Measurements from ENCODE around the gene RBM17. TPM values are rescaled to one million over a fixed set of nuclear protein-coding genes. Genes with fewer than 3 reads are reported as not detected.

RBM17 gene
- total RNA-seq, 2 donors from 2014 or later: 54.5 to 57.0 TPM

- Histone ChIP-seq H3K4me1 (peaks cover 4% of the 10 kb centered on the region), H3K27ac (no peak overlapping the region), H3K36me3 (replicated peaks in 1 of 2; ENCODE audit: insufficient read depth in 1 of 2, low read depth in 2 of 2) (no peaks in the 10 kb centered on the region), H3K9me3 (no peaks in the 10 kb centered on the region), H3K27me3 (no peaks in the 10 kb centered on the region), H3K4me3 (no peak overlapping the region)
- no peak for ATAC-seq
- WGBS, 2 donors: 77 to 81% methylated on average over 22 of the region's 22 CpGs
- TF ChIP-seq POLR2A (IDR thresholded peaks at IDR 0.05): no peak
- TF ChIP-seq CTCF (IDR thresholded peaks at IDR 0.05): no peak
- intact Hi-C loops (cut with DNase I): no loop called here
- no peak for DNase-seq
Measured at GRCh38 chr10:6133331-6134098, 44.7 kb downstream of the RBM17 start.

GRCh38 chr10:6134099-6134823 is 45.4 kb downstream of the RBM17 start:
- H3K27ac ChIP-seq: no peak overlapping the region
- H3K4me1 ChIP-seq: no peaks in the 10 kb centered on the region
- DNase-seq (no peak), ATAC-seq (no peak)
- no peaks in the 10 kb centered on the region for H3K36me3 ChIP-seq (replicated peaks in 1 of 2; ENCODE audit: insufficient read depth in 1 of 2, low read depth in 2 of 2)
- TF ChIP-seq CTCF (IDR thresholded peaks at IDR 0.05) (no peak), POLR2A (IDR thresholded peaks at IDR 0.05) (no peak)
- 77% methylated on average over 16 to 18 of the region's 18 CpGs for WGBS, 2 donors
- no peaks in the 10 kb centered on the region for H3K27me3 ChIP-seq
- intact Hi-C loops (cut with DNase I): no loop called here
- no peak overlapping the region for H3K4me3 ChIP-seq
- H3K9me3 ChIP-seq: no peaks in the 10 kb centered on the region

- no peak for TF ChIP-seq CTCF (IDR thresholded peaks at IDR 0.05)
- TF ChIP-seq POLR2A (IDR thresholded peaks at IDR 0.05): no peak
- Histone ChIP-seq H3K4me1 (no peaks in the 10 kb centered on the region), H3K27me3 (no peaks in the 10 kb centered on the region), H3K9me3 (no peaks in the 10 kb centered on the region), H3K27ac (no peak overlapping the region), H3K36me3 (replicated peaks in 1 of 2; ENCODE audit: insufficient read depth in 1 of 2, low read depth in 2 of 2) (no peaks in the 10 kb centered on the region), H3K4me3 (no peak overlapping the region)
- intact Hi-C loops (cut with DNase I): no loop called here
- ATAC-seq (no peak), DNase-seq (no peak)
- WGBS, 2 donors: 56 to 57% methylated on average over 6 of the region's 6 CpGs
Measured at GRCh38 chr10:6135039-6135438, 46.2 kb downstream of the RBM17 start.

GRCh38 chr10:6135589-6136168 is 46.8 kb downstream of the RBM17 start:
- WGBS, 2 donors: 71 to 78% methylated on average over 8 of the region's 8 CpGs

More at GRCh38 chr10:6135589-6136168, 46.8 kb downstream of the RBM17 start:
- DNase-seq (no peak), ATAC-seq (no peak)
- Histone ChIP-seq H3K9me3 (no peaks in the 10 kb centered on the region), H3K36me3 (replicated peaks in 1 of 2; ENCODE audit: insufficient read depth in 1 of 2, low read depth in 2 of 2) (no peaks in the 10 kb centered on the region), H3K4me1 (no peaks in the 10 kb centered on the region), H3K4me3 (no peak overlapping the region), H3K27ac (no peak overlapping the region), H3K27me3 (no peaks in the 10 kb centered on the region)
- TF ChIP-seq POLR2A (IDR thresholded peaks at IDR 0.05) (no peak), CTCF (IDR thresholded peaks at IDR 0.05) (no peak)
- intact Hi-C loops (cut with DNase I): no loop called here
